ENCODE data around the gene KMT2D.

Gene KMT2D

GRCh38 chr12:49043856-49044258, 16.7 kb downstream of the KMT2D start:
- H3K9me3 ChIP-seq (ENCODE audit: insufficient read depth, low read length, severe bottlenecking) = no peaks in the 10 kb centered on the region
- no peak overlapping the region for H3K27ac ChIP-seq (ENCODE audit: low read length)
- no peak overlapping the region for H3K9ac ChIP-seq (ENCODE audit: low read depth, low read length)
- TF ChIP-seq EZH2 (IDR thresholded peaks at IDR 0.05; ENCODE audit: borderline replicate concordance, low read depth, low read length, severe bottlenecking) (no peak), CTCF (IDR thresholded peaks at IDR 0.05; ENCODE audit: borderline replicate concordance, extremely low read depth, low read length, poor library complexity, severe bottlenecking) (peak; percentile 89)
- H3K36me3 ChIP-seq (ENCODE audit: insufficient read depth, low read length) = peaks cover 98% of the 10 kb centered on the region
- H3K27me3 ChIP-seq (ENCODE audit: insufficient read depth, low read length, poor library complexity) = no peaks in the 10 kb centered on the region
- no peaks in the 10 kb centered on the region for H3K4me1 ChIP-seq (ENCODE audit: insufficient read depth, low read length)
- H3K4me3 ChIP-seq (ENCODE audit: low read depth in 1 of 2, low read length in 2 of 2) = no peak overlapping the region
- no peak overlapping the region for H2AFZ ChIP-seq (ENCODE audit: low read depth, low read length)
- DNase-seq = peak; percentile 76
- H3K4me2 ChIP-seq (ENCODE audit: insufficient read depth, low read length) = no peak overlapping the region
- peaks cover 48% of the 10 kb centered on the region for H4K20me1 ChIP-seq (ENCODE audit: insufficient read depth, low read length)
- peaks cover 8% of the 10 kb centered on the region for H3K79me2 ChIP-seq (ENCODE audit: insufficient read depth, low read length)
- peak; percentile 84 for ATAC-seq (ENCODE audit: insufficient read depth, low read depth)

GRCh38 chr12:49043241-49043640, 17.4 kb downstream of the KMT2D start:
- Histone ChIP-seq H3K9me3 (ENCODE audit: insufficient read depth, low read length, severe bottlenecking) (no peaks in the 10 kb centered on the region), H3K79me2 (ENCODE audit: insufficient read depth, low read length) (peaks cover 13% of the 10 kb centered on the region), H4K20me1 (ENCODE audit: insufficient read depth, low read length) (peaks cover 54% of the 10 kb centered on the region), H3K4me3 (ENCODE audit: low read depth in 1 of 2, low read length in 2 of 2) (no peak overlapping the region), H3K27ac (ENCODE audit: low read length) (no peak overlapping the region), H3K36me3 (ENCODE audit: insufficient read depth, low read length) (peaks cover 98% of the 10 kb centered on the region), H2AFZ (ENCODE audit: low read depth, low read length) (no peak overlapping the region), H3K27me3 (ENCODE audit: insufficient read depth, low read length, poor library complexity) (no peaks in the 10 kb centered on the region), H3K9ac (ENCODE audit: low read depth, low read length) (no peak overlapping the region), H3K4me1 (ENCODE audit: insufficient read depth, low read length) (no peaks in the 10 kb centered on the region), H3K4me2 (ENCODE audit: insufficient read depth, low read length) (no peak overlapping the region)
- TF ChIP-seq CTCF (IDR thresholded peaks at IDR 0.05; ENCODE audit: borderline replicate concordance, extremely low read depth, low read length, poor library complexity, severe bottlenecking) (no peak), EZH2 (IDR thresholded peaks at IDR 0.05; ENCODE audit: borderline replicate concordance, low read depth, low read length, severe bottlenecking) (no peak)
- DNase-seq (no peak), ATAC-seq (ENCODE audit: insufficient read depth, low read depth) (no peak)

DNA sequence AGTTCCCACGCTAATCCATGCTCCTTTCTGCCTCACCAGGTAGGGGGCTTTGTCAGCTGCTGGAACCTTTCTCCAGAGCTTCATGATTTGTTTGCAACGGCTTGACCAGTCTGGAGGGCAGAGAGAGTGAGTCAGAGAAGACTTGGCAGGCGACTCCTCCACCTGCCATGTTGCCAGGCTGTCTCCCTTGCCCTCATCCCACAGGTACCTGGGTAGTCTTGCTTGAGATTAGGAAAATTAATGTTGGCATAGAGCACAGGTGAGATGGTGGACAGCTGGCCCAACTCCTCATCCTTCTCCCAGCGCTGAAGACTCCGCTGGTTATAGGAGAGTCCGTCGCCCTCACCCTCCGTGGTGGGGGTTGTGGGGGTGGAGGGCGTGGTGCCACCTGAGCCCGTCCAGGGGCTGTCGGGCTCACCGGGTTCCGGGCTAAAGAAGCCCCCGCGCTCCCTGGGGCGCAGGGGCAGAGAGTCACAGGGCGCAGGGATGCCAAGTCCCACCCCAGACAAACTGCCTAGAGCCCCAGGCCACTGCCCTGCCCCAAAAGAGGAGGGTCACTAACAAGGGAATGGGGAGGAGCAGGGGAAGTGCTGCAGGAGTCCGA, 18.6 kb downstream of the KMT2D start:
- Histone ChIP-seq H3K4me1 (ENCODE audit: insufficient read depth, low read length) (no peaks in the 10 kb centered on the region), H2AFZ (ENCODE audit: low read depth, low read length) (no peak overlapping the region), H3K9ac (ENCODE audit: low read depth, low read length) (no peak overlapping the region), H4K20me1 (ENCODE audit: insufficient read depth, low read length) (peaks cover 63% of the 10 kb centered on the region), H3K27me3 (ENCODE audit: insufficient read depth, low read length, poor library complexity) (no peaks in the 10 kb centered on the region), H3K27ac (ENCODE audit: low read length) (no peak overlapping the region), H3K4me2 (ENCODE audit: insufficient read depth, low read length) (no peak overlapping the region), H3K9me3 (ENCODE audit: insufficient read depth, low read length, severe bottlenecking) (no peaks in the 10 kb centered on the region), H3K4me3 (ENCODE audit: low read depth in 1 of 2, low read length in 2 of 2) (no peak overlapping the region), H3K79me2 (ENCODE audit: insufficient read depth, low read length) (peaks cover 21% of the 10 kb centered on the region), H3K36me3 (ENCODE audit: insufficient read depth, low read length) (peaks cover 100% of the 10 kb centered on the region)
- DNase-seq (no peak), ATAC-seq (ENCODE audit: insufficient read depth, low read depth) (no peak)
- TF ChIP-seq CTCF (IDR thresholded peaks at IDR 0.05; ENCODE audit: borderline replicate concordance, extremely low read depth, low read length, poor library complexity, severe bottlenecking) (no peak), EZH2 (IDR thresholded peaks at IDR 0.05; ENCODE audit: borderline replicate concordance, low read depth, low read length, severe bottlenecking) (no peak)

Data from DND-41 (cell line).